ENCODE data around the gene PLK2.
A peak's percentile ranks its signal among the peaks of the same experiment; 100 is the strongest.

PLK2 gene

GRCh38 chr5:58460002-58460731, at the start of gene PLK2:
Gene PLK2 (minus strand): TSS chr5:58460086. CDS start chr5:58459959, 127 bp downstream.
- peak; percentile 85 for DNase-seq

GRCh38 chr5:58507715-58508114, 47.8 kb upstream of the PLK2 start:
- no peak for DNase-seq

- DNase-seq, result no peak
These were observed 46.2 kb upstream of the PLK2 start for GRCh38 chr5:58505971-58506640.

GRCh38 chr5:58505502-58505901, 45.6 kb upstream of the PLK2 start:
- DNase-seq, result no peak

GRCh38 chr5:58504766-58505165, 44.9 kb upstream of the PLK2 start:
- DNase-seq, result no peak

- DNase-seq, result no peak
These were observed 43.6 kb upstream of the PLK2 start for GRCh38 chr5:58503390-58504046.

- DNase-seq, result no peak
These were observed 42.0 kb upstream of the PLK2 start for GRCh38 chr5:58501778-58502417.

GRCh38 chr5:58499941-58500340, 40.1 kb upstream of the PLK2 start:
- no peak for DNase-seq

GRCh38 chr5:58499231-58499630, 39.3 kb upstream of the PLK2 start:
- DNase-seq, result no peak

GRCh38 chr5:58498340-58498942, 38.6 kb upstream of the PLK2 start:
- no peak for DNase-seq

GRCh38 chr5:58497921-58498320, 38.0 kb upstream of the PLK2 start:
- no peak for DNase-seq

- no peak for DNase-seq
These were observed 37.5 kb upstream of the PLK2 start for GRCh38 chr5:58497386-58497785.

- DNase-seq, result no peak
These were observed 36.6 kb upstream of the PLK2 start for GRCh38 chr5:58496488-58496887.

GRCh38 chr5:58493141-58493540, 33.3 kb upstream of the PLK2 start:
- no peak for DNase-seq

GRCh38 chr5:58491216-58491892, 31.5 kb upstream of the PLK2 start, which contains the start of gene GAPT:
Gene GAPT (plus strand): TSS chr5:58491435. CDS start chr5:58494537, 3,102 bp downstream.
- DNase-seq, result no peak

- DNase-seq, result no peak
These were observed 30.6 kb upstream of the PLK2 start for GRCh38 chr5:58490402-58491050.

GRCh38 chr5:58486290-58486689, 26.4 kb upstream of the PLK2 start:
- DNase-seq, result no peak

- no peak for DNase-seq
These were observed 24.6 kb upstream of the PLK2 start for GRCh38 chr5:58484505-58484904.

GRCh38 chr5:58482536-58482935, 22.6 kb upstream of the PLK2 start:
- DNase-seq, result no peak

- no peak for DNase-seq
These were observed 21.9 kb upstream of the PLK2 start for GRCh38 chr5:58481828-58482227.

GRCh38 chr5:58481066-58481676, 21.3 kb upstream of the PLK2 start:
- no peak for DNase-seq
